Osteocyte (in vitro differentiated cells): ENCODE data around the gene CDC42BPG. TPM values are rescaled to one million over a fixed set of nuclear protein-coding genes. Genes with fewer than 3 reads are reported as not detected.

Experiments
- DNase-seq: peaks from one replicate; pipeline ENCODE4 v3.0.0; 2021; ENCODE audit warnings: mixed read lengths; ENCODE audit not compliant: unreplicated experiment; ENCODE audit errors: extremely low spot score
- H3K27ac Mint-ChIP-seq: one replicate; pipeline ENCODE4 v1.8.0; 2021; ENCODE audit warnings: mild to moderate bottlenecking, mixed read lengths; ENCODE audit not compliant: unreplicated experiment
- H3K27me3 Mint-ChIP-seq: one replicate; pipeline ENCODE4 v1.8.0; 2021; ENCODE audit warnings: mixed read lengths; ENCODE audit not compliant: unreplicated experiment
- H3K36me3 Mint-ChIP-seq: one replicate; pipeline ENCODE4 v1.8.0; 2021; ENCODE audit warnings: mixed read lengths; ENCODE audit not compliant: unreplicated experiment
- H3K4me1 Mint-ChIP-seq: one replicate; pipeline ENCODE4 v1.8.0; 2021; ENCODE audit warnings: mixed read lengths; ENCODE audit not compliant: unreplicated experiment
- H3K4me3 Mint-ChIP-seq: one replicate; pipeline ENCODE4 v1.8.0; 2021; ENCODE audit warnings: mild to moderate bottlenecking, moderate library complexity, mixed read lengths; ENCODE audit not compliant: unreplicated experiment
- H3K9me3 Mint-ChIP-seq: one replicate; pipeline ENCODE4 v1.8.0; 2021; ENCODE audit warnings: mixed read lengths; ENCODE audit not compliant: unreplicated experiment
- CTCF ChIP-seq: fragments of 200-600 bp; sonication (generic); IDR thresholded peaks from 2 replicates; pipeline ENCODE4 v1.5.0; 2021; ENCODE audit warnings: antibody characterized with exemption, mild to moderate bottlenecking, moderate library complexity
- total RNA-seq: library from RNA; stranded (reverse); gene quantifications from 2 replicates; pipeline ENCODE4 v1.2.1, GENCODE V29; 2021

Gene CDC42BPG
- total RNA-seq, 1 donor from 2014 or later: 1.7 TPM

GRCh38 chr11:64801158-64801464, 43.3 kb downstream of the CDC42BPG start:
- DNase-seq: no peak
- H3K9me3 Mint-ChIP-seq: no peaks in the 10 kb centered on the region
- TF ChIP-seq CTCF: no peak
- no peak overlapping the region for H3K27ac Mint-ChIP-seq
- peaks cover 19% of the 10 kb centered on the region for H3K4me1 Mint-ChIP-seq
- H3K36me3 Mint-ChIP-seq: peaks cover 7% of the 10 kb centered on the region
- H3K27me3 Mint-ChIP-seq: no peaks in the 10 kb centered on the region
- peak overlapping the region; percentile 56 for H3K4me3 Mint-ChIP-seq

GRCh38 chr11:64800303-64801157, 43.9 kb downstream of the CDC42BPG start:
- no peak overlapping the region for H3K4me3 Mint-ChIP-seq
- H3K36me3 Mint-ChIP-seq: peaks cover 3% of the 10 kb centered on the region
- no peak for DNase-seq
- no peaks in the 10 kb centered on the region for H3K27me3 Mint-ChIP-seq
- H3K27ac Mint-ChIP-seq: no peak overlapping the region
- no peaks in the 10 kb centered on the region for H3K9me3 Mint-ChIP-seq
- no peak for TF ChIP-seq CTCF
- peaks cover 19% of the 10 kb centered on the region for H3K4me1 Mint-ChIP-seq

- TF ChIP-seq CTCF: no peak
- H3K27ac Mint-ChIP-seq: peak overlapping the region; percentile 47
- H3K4me3 Mint-ChIP-seq: no peak overlapping the region
- no peaks in the 10 kb centered on the region for H3K27me3 Mint-ChIP-seq
- H3K4me1 Mint-ChIP-seq: peaks cover 19% of the 10 kb centered on the region
- H3K36me3 Mint-ChIP-seq: peaks cover 3% of the 10 kb centered on the region
- DNase-seq: no peak
- no peaks in the 10 kb centered on the region for H3K9me3 Mint-ChIP-seq
Measured at GRCh38 chr11:64799623-64800302, 44.7 kb downstream of the CDC42BPG start.

GRCh38 chr11:64799256-64799622, 45.2 kb downstream of the CDC42BPG start:
- H3K27ac Mint-ChIP-seq: no peak overlapping the region
- H3K4me3 Mint-ChIP-seq: no peak overlapping the region
- no peaks in the 10 kb centered on the region for H3K9me3 Mint-ChIP-seq
- DNase-seq: no peak
- no peaks in the 10 kb centered on the region for H3K27me3 Mint-ChIP-seq
- peaks cover 3% of the 10 kb centered on the region for H3K36me3 Mint-ChIP-seq
- H3K4me1 Mint-ChIP-seq: peaks cover 19% of the 10 kb centered on the region
- no peak for TF ChIP-seq CTCF

GRCh38 chr11:64796757-64797541, 47.5 kb downstream of the CDC42BPG start:
- Mint-ChIP-seq H3K27ac (no peak overlapping the region), H3K36me3 (peaks cover 3% of the 10 kb centered on the region), H3K9me3 (no peaks in the 10 kb centered on the region), H3K4me3 (no peak overlapping the region), H3K27me3 (no peaks in the 10 kb centered on the region), H3K4me1 (peaks cover 6% of the 10 kb centered on the region)
- DNase-seq: no peak
- TF ChIP-seq CTCF: no peak
